ENCODE data around the gene IQCM.

GRCh38 chr4:149466446-149466845 lies 349.2 kb downstream of the IQCM start:
- no peak for TF ChIP-seq KLF17 (tag by site-specific recombination; IDR thresholded peaks at IDR 0.05)
- TF ChIP-seq CTCF (tag by site-specific recombination; IDR thresholded peaks at IDR 0.05), result no peak
- no peak for TF ChIP-seq ZBTB17 (tag by site-specific recombination; IDR thresholded peaks at IDR 0.05)
- TF ChIP-seq HOXA7 (CRISPR knock-in tag; IDR thresholded peaks at IDR 0.05; ENCODE audit: borderline replicate concordance), result no peak
- TF ChIP-seq ZNF600 (tag by site-specific recombination; IDR thresholded peaks at IDR 0.05), result no peak
- TF ChIP-seq ZNF580 (tag by site-specific recombination; IDR thresholded peaks at IDR 0.05), result no peak
- TF ChIP-seq ZNF362 (tag by site-specific recombination; IDR thresholded peaks at IDR 0.05), result no peak
- no peak for TF ChIP-seq SETDB1 (IDR thresholded peaks at IDR 0.05; ENCODE audit: insufficient read length, low read length)
